GM12878 (cell line): ENCODE data around the gene ARID5B. TPM values are rescaled to one million over a fixed set of nuclear protein-coding genes. Genes with fewer than 3 reads are reported as not detected.

ENCODE experiments used
- CBFB ChIP-seq: IDR thresholded peaks from 2 replicates; pipeline ENCODE4 v1.6.1; 2016; ENCODE audit warnings: antibody characterized with exemption, low read depth
- CBX5 ChIP-seq: sonication (generic); IDR thresholded peaks from 2 replicates; pipeline ENCODE4 v1.6.1; 2016; ENCODE audit warnings: low read depth, moderate library complexity, mild to moderate bottlenecking, inconsistent platforms
- CEBPB ChIP-seq, 2 experiments: fragments of 150-350 bp in 1 of 2; IDR thresholded peaks; 2 replicates each; pipeline ENCODE4 v1.6.1; 2012 to 2014; ENCODE audit warnings: low read depth in 2 of 2, low read length in 2 of 2, borderline replicate concordance in 1 of 2, inconsistent platforms in 1 of 2
- EED ChIP-seq: sonication (generic); IDR thresholded peaks from 2 replicates; pipeline ENCODE4 v1.6.1; 2016; ENCODE audit warnings: antibody characterized with exemption, low read depth
- EGR1 ChIP-seq, 2 experiments: IDR thresholded peaks; 1 replicate in 1 of 2; 2 replicates in 1 of 2; pipeline ENCODE4 v1.6.1; 2011 to 2012; ENCODE audit warnings: low read depth in 2 of 2, low read length in 2 of 2, borderline replicate concordance in 1 of 2, mild to moderate bottlenecking in 1 of 2, moderate library complexity in 1 of 2
- ESRRA ChIP-seq: IDR thresholded peaks from 2 replicates; pipeline ENCODE4 v1.6.1; 2012; ENCODE audit warnings: mild to moderate bottlenecking, low read length, improper control_type of control experiment
- FOXK2 ChIP-seq: fragments of 450-650 bp; IDR thresholded peaks from 2 replicates; pipeline ENCODE4 v1.6.1; 2017; ENCODE audit warnings: mild to moderate bottlenecking, moderate library complexity
- GATAD2B ChIP-seq: fragments of 450-650 bp; conservative IDR thresholded peaks from 2 replicates; pipeline ENCODE4 v1.6.1; 2017; ENCODE audit warnings: low read depth, mild to moderate bottlenecking, moderate library complexity
- IKZF1 ChIP-seq: fragments of 450-650 bp; conservative IDR thresholded peaks from 2 replicates; pipeline ENCODE4 v1.6.1; 2017; ENCODE audit warnings: antibody characterized with exemption, mild to moderate bottlenecking
- KDM1A ChIP-seq: fragments of 200-600 bp; sonication (generic); IDR thresholded peaks from 2 replicates; pipeline ENCODE4 v1.6.1; 2016; ENCODE audit warnings: borderline replicate concordance
- KLF5 ChIP-seq: fragments of 450-650 bp; IDR thresholded peaks from 2 replicates; pipeline ENCODE4 v1.6.1; 2014; ENCODE audit warnings: mild to moderate bottlenecking; ENCODE audit not compliant: partially characterized antibody
- NR2F1 ChIP-seq: fragments of 450-650 bp; conservative IDR thresholded peaks from 2 replicates; pipeline ENCODE4 v1.6.1; 2017; ENCODE audit warnings: mild to moderate bottlenecking
- PAX5 ChIP-seq: IDR thresholded peaks from 2 replicates; pipeline ENCODE4 v1.6.1; 2011; ENCODE audit warnings: low read depth, low read length, borderline replicate concordance
- POU2F2 ChIP-seq: IDR thresholded peaks from 3 replicates; pipeline ENCODE4 v1.6.1; 2011; ENCODE audit warnings: low read depth, mild to moderate bottlenecking, low read length, borderline replicate concordance
- RB1 ChIP-seq: fragments of 450-650 bp; formaldehyde crosslinking; IDR thresholded peaks from 2 replicates; pipeline ENCODE4 v1.6.1; 2017; ENCODE audit warnings: mild to moderate bottlenecking, borderline replicate concordance
- RCOR1 ChIP-seq: conservative IDR thresholded peaks from 2 replicates; pipeline ENCODE4 v1.6.1; 2012; ENCODE audit warnings: low read depth, low read length, improper control_type of control experiment
- SRF ChIP-seq, 2 experiments: IDR thresholded peaks; 2 replicates each; pipeline ENCODE4 v1.6.1; 2011; ENCODE audit warnings: low read depth in 2 of 2, low read length in 2 of 2, mild to moderate bottlenecking in 1 of 2, moderate library complexity in 1 of 2
- TARDBP ChIP-seq: IDR thresholded peaks from 2 replicates; pipeline ENCODE4 v1.6.1; 2016; ENCODE audit warnings: borderline replicate concordance
- ZNF207 ChIP-seq: fragments of 450-650 bp; IDR thresholded peaks from 2 replicates; pipeline ENCODE4 v1.6.1; 2014; ENCODE audit warnings: antibody characterized with exemption, mild to moderate bottlenecking, borderline replicate concordance
- ZNF24 ChIP-seq: fragments of 450-650 bp; IDR thresholded peaks from 2 replicates; pipeline ENCODE4 v1.6.1; 2017; ENCODE audit warnings: antibody characterized with exemption, mild to moderate bottlenecking
- polyA plus RNA-seq, 11 experiments: library from polyadenylated mRNA; depleted of rRNA in 4 of 11; unstranded in 6 of 11; stranded (reverse) in 5 of 11; fragments of >200 nt; fragmentation: Nextera tagmentation in 4 of 11; fragmentation: Illumina TruSeq in 1 of 11; extraction: Ambion mirVana in 4 of 11; extraction: Trizol in 1 of 11; gene quantifications; 1 replicate in 1 of 11; 2 replicates in 10 of 11; pipeline versions ENCODE4 v1.2.1 to v1.2.3, GENCODE V29; 2011 to 2016; ENCODE audit warnings: inconsistent platforms in 2 of 11, missing spikeins in 2 of 11, low read depth in 1 of 11
- total RNA-seq, 4 experiments: library from RNA; depleted of rRNA in 3 of 4; stranded (reverse); fragments of >200 nt in 3 of 4; fragmentation: Illumina TruSeq in 1 of 4; extraction: Trizol in 1 of 4; gene quantifications; 2 replicates each; pipeline versions ENCODE4 v1.2.1 to v1.2.3, GENCODE V29; 2013 to 2021
- TF ChIP-seq, protein P1 (sequence below): IDR thresholded peaks from 2 replicates; pipeline ENCODE4 v1.6.1; 2011; ENCODE audit warnings: mild to moderate bottlenecking, low read depth, low read length, moderate library complexity; ENCODE audit not compliant: insufficient replicate concordance
- TF ChIP-seq, protein P2 (sequence below): IDR thresholded peaks from 2 replicates; pipeline ENCODE4 v1.6.1; 2012; ENCODE audit warnings: low read depth, low read length, improper control_type of control experiment
- TF ChIP-seq, protein P3 (sequence below): fragments of 450-650 bp; IDR thresholded peaks from 2 replicates; pipeline ENCODE4 v1.6.1; 2016; ENCODE audit warnings: mild to moderate bottlenecking, moderate library complexity, borderline replicate concordance
- TF ChIP-seq, protein P4 (sequence below): fragments of 150-350 bp; IDR thresholded peaks from 2 replicates; pipeline ENCODE4 v1.6.1; 2014; ENCODE audit warnings: mild to moderate bottlenecking, low read depth, low read length

The ARID5B gene
- total and polyA plus RNA-seq, 10 of the 15 experiments (the other 5 are each of a cell fraction or from before 2014, with no cell fraction given), result 2.7 to 8.5 (median 6.1) TPM

DNA sequence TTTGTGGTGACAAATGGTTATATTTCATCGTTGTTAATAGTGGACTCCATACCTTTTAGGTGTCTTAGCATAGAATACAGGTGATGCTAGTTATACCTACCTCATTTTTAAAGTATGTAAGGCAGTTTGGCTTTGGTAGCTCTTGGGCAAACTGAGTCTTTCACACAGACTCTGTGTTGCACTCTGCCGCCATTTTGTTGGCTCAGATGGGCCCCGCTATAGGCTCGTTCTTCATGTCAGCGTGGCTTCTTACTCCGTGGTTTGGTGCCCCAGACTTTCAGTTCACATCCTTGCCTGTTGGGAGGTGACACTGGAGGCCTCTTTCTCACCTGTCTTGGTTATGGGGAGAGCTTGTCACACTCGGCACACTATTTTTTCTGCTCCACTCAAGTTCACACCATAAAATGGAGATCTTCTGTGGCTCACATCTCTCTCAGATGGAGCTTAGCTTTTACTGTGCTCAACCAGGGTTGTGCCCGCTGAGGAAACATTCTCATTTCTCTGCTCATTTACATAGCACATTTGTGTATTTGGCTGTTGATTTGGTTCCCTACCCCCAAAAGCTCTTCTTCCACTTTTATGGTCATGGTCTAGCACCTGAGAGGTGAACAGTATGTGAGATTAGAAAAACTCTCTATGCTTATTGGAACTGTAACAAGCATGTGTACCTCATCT lies 178.5 kb downstream of the ARID5B start (continued):
- TF ChIP-seq, protein P1, sequence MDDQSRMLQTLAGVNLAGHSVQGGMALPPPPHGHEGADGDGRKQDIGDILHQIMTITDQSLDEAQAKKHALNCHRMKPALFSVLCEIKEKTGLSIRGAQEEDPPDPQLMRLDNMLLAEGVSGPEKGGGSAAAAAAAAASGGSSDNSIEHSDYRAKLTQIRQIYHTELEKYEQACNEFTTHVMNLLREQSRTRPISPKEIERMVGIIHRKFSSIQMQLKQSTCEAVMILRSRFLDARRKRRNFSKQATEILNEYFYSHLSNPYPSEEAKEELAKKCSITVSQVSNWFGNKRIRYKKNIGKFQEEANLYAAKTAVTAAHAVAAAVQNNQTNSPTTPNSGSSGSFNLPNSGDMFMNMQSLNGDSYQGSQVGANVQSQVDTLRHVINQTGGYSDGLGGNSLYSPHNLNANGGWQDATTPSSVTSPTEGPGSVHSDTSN, result no peak
- TF ChIP-seq, protein P2, sequence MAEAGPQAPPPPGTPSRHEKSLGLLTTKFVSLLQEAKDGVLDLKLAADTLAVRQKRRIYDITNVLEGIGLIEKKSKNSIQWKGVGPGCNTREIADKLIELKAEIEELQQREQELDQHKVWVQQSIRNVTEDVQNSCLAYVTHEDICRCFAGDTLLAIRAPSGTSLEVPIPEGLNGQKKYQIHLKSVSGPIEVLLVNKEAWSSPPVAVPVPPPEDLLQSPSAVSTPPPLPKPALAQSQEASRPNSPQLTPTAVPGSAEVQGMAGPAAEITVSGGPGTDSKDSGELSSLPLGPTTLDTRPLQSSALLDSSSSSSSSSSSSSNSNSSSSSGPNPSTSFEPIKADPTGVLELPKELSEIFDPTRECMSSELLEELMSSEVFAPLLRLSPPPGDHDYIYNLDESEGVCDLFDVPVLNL, result no peak
- no peak for TF ChIP-seq EED
- TF ChIP-seq RB1, result no peak
- TF ChIP-seq IKZF1, result no peak
- TF ChIP-seq CBFB, result 0 out of 2 replicates have a peak, but pooled peaks have one; percentile 30
- TF ChIP-seq NR2F1, result no peak
- no peak for TF ChIP-seq KLF5
- TF ChIP-seq, protein P3, sequence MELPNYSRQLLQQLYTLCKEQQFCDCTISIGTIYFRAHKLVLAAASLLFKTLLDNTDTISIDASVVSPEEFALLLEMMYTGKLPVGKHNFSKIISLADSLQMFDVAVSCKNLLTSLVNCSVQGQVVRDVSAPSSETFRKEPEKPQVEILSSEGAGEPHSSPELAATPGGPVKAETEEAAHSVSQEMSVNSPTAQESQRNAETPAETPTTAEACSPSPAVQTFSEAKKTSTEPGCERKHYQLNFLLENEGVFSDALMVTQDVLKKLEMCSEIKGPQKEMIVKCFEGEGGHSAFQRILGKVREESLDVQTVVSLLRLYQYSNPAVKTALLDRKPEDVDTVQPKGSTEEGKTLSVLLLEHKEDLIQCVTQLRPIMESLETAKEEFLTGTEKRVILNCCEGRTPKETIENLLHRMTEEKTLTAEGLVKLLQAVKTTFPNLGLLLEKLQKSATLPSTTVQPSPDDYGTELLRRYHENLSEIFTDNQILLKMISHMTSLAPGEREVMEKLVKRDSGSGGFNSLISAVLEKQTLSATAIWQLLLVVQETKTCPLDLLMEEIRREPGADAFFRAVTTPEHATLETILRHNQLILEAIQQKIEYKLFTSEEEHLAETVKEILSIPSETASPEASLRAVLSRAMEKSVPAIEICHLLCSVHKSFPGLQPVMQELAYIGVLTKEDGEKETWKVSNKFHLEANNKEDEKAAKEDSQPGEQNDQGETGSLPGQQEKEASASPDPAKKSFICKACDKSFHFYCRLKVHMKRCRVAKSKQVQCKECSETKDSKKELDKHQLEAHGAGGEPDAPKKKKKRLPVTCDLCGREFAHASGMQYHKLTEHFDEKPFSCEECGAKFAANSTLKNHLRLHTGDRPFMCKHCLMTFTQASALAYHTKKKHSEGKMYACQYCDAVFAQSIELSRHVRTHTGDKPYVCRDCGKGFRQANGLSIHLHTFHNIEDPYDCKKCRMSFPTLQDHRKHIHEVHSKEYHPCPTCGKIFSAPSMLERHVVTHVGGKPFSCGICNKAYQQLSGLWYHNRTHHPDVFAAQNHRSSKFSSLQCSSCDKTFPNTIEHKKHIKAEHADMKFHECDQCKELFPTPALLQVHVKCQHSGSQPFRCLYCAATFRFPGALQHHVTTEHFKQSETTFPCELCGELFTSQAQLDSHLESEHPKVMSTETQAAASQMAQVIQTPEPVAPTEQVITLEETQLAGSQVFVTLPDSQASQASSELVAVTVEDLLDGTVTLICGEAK, result no peak
- peak; percentile 60; the same call in 2 of the 3 replicates for TF ChIP-seq POU2F2
- TF ChIP-seq RCOR1, result no peak
- peak; percentile 74; the same call in 1 of the 2 replicates for TF ChIP-seq PAX5
- TF ChIP-seq EGR1 (IDR thresholded peaks at IDR 0.05; ENCODE audit: borderline replicate concordance in 1 of 2, low read depth in 2 of 2, low read length in 2 of 2), result no peak
- no peak for TF ChIP-seq ESRRA
- no peak for TF ChIP-seq GATAD2B
- TF ChIP-seq CEBPB (IDR thresholded peaks at IDR 0.05; ENCODE audit: borderline replicate concordance in 1 of 2, low read depth in 2 of 2, low read length in 2 of 2), result no peak
- TF ChIP-seq CBX5, result no peak
- no peak for TF ChIP-seq TARDBP
- no peak for TF ChIP-seq ZNF24
- TF ChIP-seq SRF (IDR thresholded peaks at IDR 0.05; ENCODE audit: low read depth in 2 of 2, low read length in 2 of 2), result 0 out of 4 replicates have a peak, but pooled peaks of 1 of the 2 experiments have one; percentile 42
- TF ChIP-seq, protein P4, sequence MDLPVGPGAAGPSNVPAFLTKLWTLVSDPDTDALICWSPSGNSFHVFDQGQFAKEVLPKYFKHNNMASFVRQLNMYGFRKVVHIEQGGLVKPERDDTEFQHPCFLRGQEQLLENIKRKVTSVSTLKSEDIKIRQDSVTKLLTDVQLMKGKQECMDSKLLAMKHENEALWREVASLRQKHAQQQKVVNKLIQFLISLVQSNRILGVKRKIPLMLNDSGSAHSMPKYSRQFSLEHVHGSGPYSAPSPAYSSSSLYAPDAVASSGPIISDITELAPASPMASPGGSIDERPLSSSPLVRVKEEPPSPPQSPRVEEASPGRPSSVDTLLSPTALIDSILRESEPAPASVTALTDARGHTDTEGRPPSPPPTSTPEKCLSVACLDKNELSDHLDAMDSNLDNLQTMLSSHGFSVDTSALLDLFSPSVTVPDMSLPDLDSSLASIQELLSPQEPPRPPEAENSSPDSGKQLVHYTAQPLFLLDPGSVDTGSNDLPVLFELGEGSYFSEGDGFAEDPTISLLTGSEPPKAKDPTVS, result no peak
- TF ChIP-seq KDM1A, result no peak
- TF ChIP-seq ZNF207, result no peak
- TF ChIP-seq FOXK2, result no peak
